Keratinocyte (primary cell): Measurements from ENCODE around the gene PPFIA1. TPM values are rescaled to one million over a fixed set of nuclear protein-coding genes. Genes with fewer than 3 reads are reported as not detected.

Experiments
- DNase-seq: peaks from one replicate; pipeline ENCODE4 v3.0.0-alpha.2; 2011; ENCODE audit warnings: low read depth, missing footprints, low spot score
- FAIRE-seq: peaks from 2 replicates; lab custom pipeline; 2011; peaks lifted over from hg19 to GRCh38; lab: Jason Lieb, UNC
- H2AFZ ChIP-seq: 2 replicates; pipeline ENCODE4 v1.6.0; 2012; ENCODE audit warnings: low read length, control low read depth, inconsistent platforms; ENCODE audit not compliant: control insufficient read depth
- H3K27ac ChIP-seq: 2 replicates; pipeline ENCODE4 v1.5.1; 2011; ENCODE audit warnings: low read length; ENCODE audit not compliant: control insufficient read depth, insufficient read depth
- H3K27me3 ChIP-seq: 3 replicates; pipeline ENCODE4 v1.6.0; 2011; ENCODE audit warnings: low read length; ENCODE audit not compliant: control insufficient read depth, insufficient read depth; ENCODE audit errors: extremely low read depth
- H3K36me3 ChIP-seq, 2 experiments: 2 replicates in 1 of 2; 3 replicates in 1 of 2; pipeline ENCODE4 v1.5.1; 2011; ENCODE audit warnings: low read length in 2 of 2, mild to moderate bottlenecking in 1 of 2; ENCODE audit not compliant: control insufficient read depth in 2 of 2, insufficient read depth in 2 of 2; ENCODE audit errors: extremely low read depth in 1 of 2
- H3K4me1 ChIP-seq: 3 replicates; pipeline ENCODE4 v1.5.1; 2011; ENCODE audit warnings: low read length; ENCODE audit not compliant: control insufficient read depth, insufficient read depth; ENCODE audit errors: extremely low read depth
- H3K4me2 ChIP-seq: 3 replicates; pipeline ENCODE4 v1.6.0; 2011; ENCODE audit warnings: low read depth, low read length; ENCODE audit not compliant: control insufficient read depth, insufficient read depth; ENCODE audit errors: extremely low read depth
- H3K4me3 ChIP-seq, 3 experiments: fragments of 200-600 bp in 1 of 3; sonication (generic) in 1 of 3; 2 replicates in 2 of 3; 3 replicates in 1 of 3; pipeline ENCODE4 v1.5.1; 2011 to 2016; ENCODE audit warnings: low read length in 3 of 3, mild to moderate bottlenecking in 3 of 3, control low read depth in 2 of 3, inconsistent platforms in 1 of 3, low read depth in 1 of 3, mixed read lengths in 1 of 3, mixed run types in 1 of 3, moderate library complexity in 1 of 3; ENCODE audit not compliant: control insufficient read depth in 2 of 3, insufficient read depth in 2 of 3; ENCODE audit errors: extremely low read depth in 1 of 3
- H3K79me2 ChIP-seq: 2 replicates; pipeline ENCODE4 v1.6.0; 2012; ENCODE audit warnings: low read length; ENCODE audit not compliant: control insufficient read depth, insufficient read depth
- H3K9ac ChIP-seq: 3 replicates; pipeline ENCODE4 v1.6.0; 2011; ENCODE audit warnings: low read length; ENCODE audit not compliant: control insufficient read depth, insufficient read depth; ENCODE audit errors: extremely low read depth
- H3K9me1 ChIP-seq: 3 replicates; pipeline ENCODE4 v1.6.0; 2011; ENCODE audit warnings: low read length; ENCODE audit not compliant: control insufficient read depth, insufficient read depth; ENCODE audit errors: extremely low read depth
- H3K9me3 ChIP-seq: 2 replicates; pipeline ENCODE4 v1.5.1; 2012; ENCODE audit warnings: low read depth, low read length; ENCODE audit not compliant: control insufficient read depth
- H4K20me1 ChIP-seq: 3 replicates; pipeline ENCODE4 v1.6.0; 2011; ENCODE audit warnings: low read length; ENCODE audit not compliant: control insufficient read depth, insufficient read depth; ENCODE audit errors: extremely low read depth
- CTCF ChIP-seq, 3 experiments: IDR thresholded peaks in 1 of 3; conservative IDR thresholded peaks in 1 of 3; optimal IDR thresholded peaks in 1 of 3; 2 replicates in 2 of 3; 3 replicates in 1 of 3; pipeline versions ENCODE3 to v1.5.1; 2011; ENCODE audit warnings: low read length in 3 of 3, mild to moderate bottlenecking in 3 of 3, moderate library complexity in 2 of 3, control low read depth in 1 of 3, inconsistent platforms in 1 of 3; ENCODE audit not compliant: insufficient read depth in 2 of 3; ENCODE audit errors: extremely low read depth in 1 of 3
- EZH2 ChIP-seq: IDR thresholded peaks from one replicate; pipeline ENCODE4 v1.6.1; 2012; ENCODE audit warnings: inconsistent platforms, mild to moderate bottlenecking, low read length, moderate library complexity
- dilution Hi-C: fragments of 300-500 bp; cut with MboI; formaldehyde crosslinking; loops from one replicate; pipeline ENCODE4 v1.7.0; 2020; ENCODE audit warnings: low sequenced_read_pairs; ENCODE audit not compliant: extremely low pct_ligation_motif_present
- polyA plus RNA-seq, 5 experiments: library from polyadenylated mRNA; depleted of rRNA in 3 of 5; stranded (reverse) in 3 of 5; stranded (forward) in 1 of 5; unstranded in 1 of 5; fragments of >200 nt; gene quantifications; 1 replicate in 1 of 5; 2 replicates in 3 of 5; 3 replicates in 1 of 5; pipeline versions ENCODE4 v1.2.1 to v1.2.3, GENCODE V29; 2011 to 2012; ENCODE audit warnings: missing spikeins in 2 of 5, low read depth in 1 of 5, low replicate concordance in 1 of 5

Gene PPFIA1
- polyA plus RNA-seq, 1 donor (not counting 4 experiments of a cell fraction or from before 2014, with no cell fraction given), result 27.6 TPM

GRCh38 chr11:70383664-70384565 is 113.4 kb downstream of the PPFIA1 start:
- no peaks in the 10 kb centered on the region for H3K27me3 ChIP-seq
- H3K9me1 ChIP-seq, result no peaks in the 10 kb centered on the region
- H3K4me1 ChIP-seq, result no peaks in the 10 kb centered on the region
- no peaks in the 10 kb centered on the region for H3K9me3 ChIP-seq
- H4K20me1 ChIP-seq, result peaks cover 4% of the 10 kb centered on the region
- peaks cover 13% of the 10 kb centered on the region in 2 experiments for H3K36me3 ChIP-seq
- FAIRE-seq (no peak), DNase-seq (no peak)
- H3K27ac ChIP-seq, result no peak overlapping the region
- no peak overlapping the region for H3K9ac ChIP-seq
- TF ChIP-seq EZH2, result no peak
- TF ChIP-seq CTCF (optimal IDR thresholded peaks at IDR 0.05 in 1 of 3, IDR thresholded peaks at IDR 0.05 in 1 of 3, conservative IDR thresholded peaks at IDR 0.05 in 1 of 3; ENCODE audit: extremely low read depth in 1 of 3, insufficient read depth in 2 of 3, low read length in 3 of 3), result no peak
- peaks cover 4% of the 10 kb centered on the region for H3K79me2 ChIP-seq
- dilution Hi-C loops, result no loop called here
- H3K4me3 ChIP-seq, result no peak overlapping the region
- H2AFZ ChIP-seq, result no peak overlapping the region
- H3K4me2 ChIP-seq, result no peak overlapping the region

GRCh38 chr11:70384566-70385152 is 114.2 kb downstream of the PPFIA1 start:
- Histone ChIP-seq H2AFZ (no peak overlapping the region), H4K20me1 (peaks cover 4% of the 10 kb centered on the region), H3K27me3 (no peaks in the 10 kb centered on the region), H3K36me3 (peaks cover 11 to 12% of the 10 kb centered on the region in 2 experiments), H3K4me2 (no peak overlapping the region), H3K9me1 (no peaks in the 10 kb centered on the region), H3K9ac (no peak overlapping the region), H3K9me3 (no peaks in the 10 kb centered on the region), H3K27ac (no peak overlapping the region), H3K79me2 (peaks cover 4% of the 10 kb centered on the region), H3K4me3 (no peak overlapping the region), H3K4me1 (no peaks in the 10 kb centered on the region)
- FAIRE-seq (no peak), DNase-seq (no peak)
- TF ChIP-seq CTCF (optimal IDR thresholded peaks at IDR 0.05 in 1 of 3, IDR thresholded peaks at IDR 0.05 in 1 of 3, conservative IDR thresholded peaks at IDR 0.05 in 1 of 3; ENCODE audit: extremely low read depth in 1 of 3, insufficient read depth in 2 of 3, low read length in 3 of 3) (no peak), EZH2 (no peak)
- dilution Hi-C loops, result no loop called here
